Smooth muscle cell (in vitro differentiated cells): ENCODE data around the gene NRXN3. TPM values are rescaled to one million over a fixed set of nuclear protein-coding genes. Genes with fewer than 3 reads are reported as not detected.

Source experiments
- DNase-seq: peaks from one replicate; lab custom pipeline; 2025; ENCODE audit not compliant: unreplicated experiment; lab: John Stamatoyannopoulos, UW
- H2AFZ ChIP-seq: fragments of 200-600 bp; sonication (generic); 2 replicates; pipeline ENCODE4 v1.6.0; 2016; ENCODE audit warnings: antibody characterized with exemption, low read depth, mild to moderate bottlenecking
- H3F3A ChIP-seq: fragments of 200-600 bp; sonication (generic); 2 replicates; pipeline ENCODE4 v1.6.0; 2017; ENCODE audit warnings: antibody characterized with exemption, low read depth
- H3K27ac ChIP-seq: fragments of 200-600 bp; sonication (generic); 2 replicates; pipeline ENCODE4 v1.5.1; 2016; ENCODE audit warnings: low read depth, mild to moderate bottlenecking
- H3K27me3 ChIP-seq: fragments of 200-600 bp; sonication (generic); 2 replicates; pipeline ENCODE4 v1.6.1; 2016; ENCODE audit warnings: low read depth, mild to moderate bottlenecking
- H3K36me3 ChIP-seq: fragments of 200-600 bp; sonication (generic); 2 replicates; pipeline ENCODE4 v1.5.1; 2016; ENCODE audit warnings: low read depth
- H3K4me1 ChIP-seq: fragments of 200-600 bp; sonication (generic); 2 replicates; pipeline ENCODE4 v1.5.1; 2016; ENCODE audit warnings: low read depth
- H3K4me2 ChIP-seq: fragments of 200-600 bp; sonication (generic); 2 replicates; pipeline ENCODE4 v1.6.0; 2016; ENCODE audit warnings: mild to moderate bottlenecking
- H3K4me3 ChIP-seq: fragments of 200-600 bp; sonication (generic); 2 replicates; pipeline ENCODE4 v1.5.1; 2016; ENCODE audit warnings: mild to moderate bottlenecking
- H3K79me2 ChIP-seq: fragments of 200-600 bp; sonication (generic); 2 replicates; pipeline ENCODE4 v1.6.0; 2016; ENCODE audit warnings: low read depth, mild to moderate bottlenecking
- H3K9ac ChIP-seq: fragments of 200-600 bp; sonication (generic); 2 replicates; pipeline ENCODE4 v1.6.0; 2016; ENCODE audit warnings: low read depth
- H3K9me3 ChIP-seq: fragments of 200-600 bp; sonication (generic); replicated peaks from 2 replicates; pipeline ENCODE4 v1.5.1; 2016; ENCODE audit warnings: low read depth
- H4K20me1 ChIP-seq: fragments of 200-600 bp; sonication (generic); 2 replicates; pipeline ENCODE4 v1.6.0; 2016; ENCODE audit warnings: low read depth
- WGBS: methylation state at CpG from one replicate; pipeline ENCODE4 v1.1.7; 2016; ENCODE audit warnings: low lambda C conversion rate; 5-methylcytosine and 5-hydroxymethylcytosine counted together
- polyA plus RNA-seq: library from polyadenylated mRNA; unstranded; fragments of >200 nt; fragmentation: Nextera tagmentation; extraction: Ambion mirVana; gene quantifications from 2 replicates; pipeline ENCODE4 v1.2.1, GENCODE V29; 2016
- total RNA-seq: library from RNA; depleted of rRNA; stranded (reverse); fragments of >200 nt; gene quantifications from 2 replicates; pipeline ENCODE4 v1.2.3, GENCODE V29; 2014
- TF ChIP-seq, protein P1 (sequence below): fragments of 200-600 bp; sonication (generic); IDR thresholded peaks from 2 replicates; pipeline ENCODE4 v1.5.1; 2017; ENCODE audit warnings: borderline replicate concordance, mild to moderate bottlenecking, antibody characterized with exemption; ENCODE audit not compliant: insufficient read depth, poor library complexity, severe bottlenecking

The NRXN3 gene
- total and polyA plus RNA-seq, 2 experiments from 2014 or later: 1.2 to 7.0 TPM

DNA sequence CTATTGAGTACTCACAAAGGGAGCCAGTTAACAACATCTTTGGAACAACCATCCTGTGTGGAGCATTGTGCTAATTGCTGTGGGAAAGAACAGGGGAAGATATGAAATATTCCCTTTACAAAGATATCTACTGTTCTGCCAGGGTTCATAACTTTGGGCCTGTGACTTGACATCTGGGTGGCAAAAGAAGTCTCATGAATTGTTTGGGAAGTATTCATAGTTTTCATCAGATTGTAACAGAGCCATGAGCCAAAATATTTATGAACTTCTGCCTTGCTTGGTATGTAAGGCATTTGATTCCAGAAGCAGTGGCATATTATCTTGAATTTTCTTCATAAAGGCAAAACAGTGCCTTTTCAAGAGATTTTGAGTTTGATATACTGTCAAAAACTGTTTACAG, 1224.9 kb downstream of the NRXN3 start:
- Histone ChIP-seq H3K27me3 (no peaks in the 10 kb centered on the region), H3K4me3 (no peak overlapping the region), H3K4me1 (no peaks in the 10 kb centered on the region), H3K36me3 (no peaks in the 10 kb centered on the region), H4K20me1 (no peaks in the 10 kb centered on the region), H3K9me3 (peaks cover 5% of the 10 kb centered on the region), H3K4me2 (no peak overlapping the region), H3F3A (no peaks in the 10 kb centered on the region), H3K27ac (no peak overlapping the region), H2AFZ (no peak overlapping the region), H3K79me2 (no peaks in the 10 kb centered on the region), H3K9ac (no peak overlapping the region)
- TF ChIP-seq, protein P1, sequence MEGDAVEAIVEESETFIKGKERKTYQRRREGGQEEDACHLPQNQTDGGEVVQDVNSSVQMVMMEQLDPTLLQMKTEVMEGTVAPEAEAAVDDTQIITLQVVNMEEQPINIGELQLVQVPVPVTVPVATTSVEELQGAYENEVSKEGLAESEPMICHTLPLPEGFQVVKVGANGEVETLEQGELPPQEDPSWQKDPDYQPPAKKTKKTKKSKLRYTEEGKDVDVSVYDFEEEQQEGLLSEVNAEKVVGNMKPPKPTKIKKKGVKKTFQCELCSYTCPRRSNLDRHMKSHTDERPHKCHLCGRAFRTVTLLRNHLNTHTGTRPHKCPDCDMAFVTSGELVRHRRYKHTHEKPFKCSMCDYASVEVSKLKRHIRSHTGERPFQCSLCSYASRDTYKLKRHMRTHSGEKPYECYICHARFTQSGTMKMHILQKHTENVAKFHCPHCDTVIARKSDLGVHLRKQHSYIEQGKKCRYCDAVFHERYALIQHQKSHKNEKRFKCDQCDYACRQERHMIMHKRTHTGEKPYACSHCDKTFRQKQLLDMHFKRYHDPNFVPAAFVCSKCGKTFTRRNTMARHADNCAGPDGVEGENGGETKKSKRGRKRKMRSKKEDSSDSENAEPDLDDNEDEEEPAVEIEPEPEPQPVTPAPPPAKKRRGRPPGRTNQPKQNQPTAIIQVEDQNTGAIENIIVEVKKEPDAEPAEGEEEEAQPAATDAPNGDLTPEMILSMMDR: no peak
- no peak for DNase-seq

DNA sequence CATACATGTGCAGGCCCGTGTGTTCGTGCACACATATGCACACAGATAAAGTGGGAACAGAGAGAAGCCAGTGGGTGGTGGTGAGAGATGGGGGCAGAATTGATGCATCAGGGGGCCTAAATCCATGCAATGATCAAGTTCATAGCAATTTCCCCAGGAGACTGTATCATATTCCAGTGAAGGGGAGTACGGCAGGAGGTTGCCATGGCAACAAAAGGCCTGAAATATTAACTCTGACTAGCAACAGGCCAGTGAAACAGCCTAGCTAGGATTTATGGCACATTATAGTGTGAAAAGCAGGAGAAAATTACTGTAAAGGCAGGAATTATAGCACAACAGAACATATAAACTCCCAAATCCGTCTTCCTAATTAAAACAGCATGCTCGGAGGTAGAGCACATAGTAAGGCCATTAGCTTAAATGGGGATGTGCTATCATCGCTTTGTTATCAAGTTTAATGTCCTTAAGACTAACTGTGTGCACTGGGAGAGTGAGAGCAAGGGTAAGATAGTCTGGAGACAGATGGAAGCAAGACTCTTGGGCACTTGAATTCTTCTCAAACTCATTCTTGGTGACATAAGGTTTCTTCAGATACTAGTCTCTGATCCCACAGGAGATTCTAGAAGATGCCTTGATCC, 1234.8 kb downstream of the NRXN3 start:
- H2AFZ ChIP-seq: no peak overlapping the region
- H3K27ac ChIP-seq: no peak overlapping the region
- H3K36me3 ChIP-seq: no peaks in the 10 kb centered on the region
- no peak overlapping the region for H3K4me3 ChIP-seq
- H3F3A ChIP-seq: no peaks in the 10 kb centered on the region
- no peak for DNase-seq
- H3K27me3 ChIP-seq: no peaks in the 10 kb centered on the region
- H3K79me2 ChIP-seq: no peaks in the 10 kb centered on the region
- H3K9ac ChIP-seq: no peak overlapping the region
- no peak overlapping the region for H3K4me2 ChIP-seq
- H3K4me1 ChIP-seq: peaks cover 17% of the 10 kb centered on the region
- 55% methylated on average over 6 of the region's 6 CpGs for WGBS
- peaks cover 1% of the 10 kb centered on the region for H3K9me3 ChIP-seq
- H4K20me1 ChIP-seq: no peaks in the 10 kb centered on the region
- TF ChIP-seq, protein P1: no peak

DNA sequence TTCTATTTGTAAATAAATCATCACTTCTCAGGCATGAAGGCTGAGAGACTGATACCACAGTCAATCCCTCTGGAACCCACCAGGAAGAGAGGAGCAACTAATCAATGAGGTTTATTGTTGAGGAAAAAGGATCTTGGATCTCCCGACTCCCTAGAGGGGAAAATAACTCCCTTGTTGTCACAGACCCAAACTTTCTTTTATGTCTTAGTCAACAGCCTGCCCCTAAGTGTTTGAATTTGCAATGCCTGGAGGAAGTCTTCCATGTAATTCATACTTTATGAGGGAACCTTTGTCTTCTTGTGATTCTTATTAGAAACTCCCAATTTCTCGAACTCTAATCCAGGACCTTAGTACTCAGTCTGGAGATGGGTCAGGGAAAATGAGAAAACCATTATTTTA, 1235.3 kb downstream of the NRXN3 start:
- Histone ChIP-seq H3F3A (no peaks in the 10 kb centered on the region), H4K20me1 (no peaks in the 10 kb centered on the region), H3K4me1 (peaks cover 17% of the 10 kb centered on the region), H3K27me3 (no peaks in the 10 kb centered on the region), H3K27ac (no peak overlapping the region), H3K9ac (no peak overlapping the region), H2AFZ (no peak overlapping the region), H3K36me3 (no peaks in the 10 kb centered on the region), H3K4me2 (no peak overlapping the region), H3K4me3 (no peak overlapping the region), H3K9me3 (no peaks in the 10 kb centered on the region), H3K79me2 (no peaks in the 10 kb centered on the region)
- 64% methylated on average over 2 of the region's 2 CpGs for WGBS
- no peak for DNase-seq
- TF ChIP-seq, protein P1: no peak

DNA sequence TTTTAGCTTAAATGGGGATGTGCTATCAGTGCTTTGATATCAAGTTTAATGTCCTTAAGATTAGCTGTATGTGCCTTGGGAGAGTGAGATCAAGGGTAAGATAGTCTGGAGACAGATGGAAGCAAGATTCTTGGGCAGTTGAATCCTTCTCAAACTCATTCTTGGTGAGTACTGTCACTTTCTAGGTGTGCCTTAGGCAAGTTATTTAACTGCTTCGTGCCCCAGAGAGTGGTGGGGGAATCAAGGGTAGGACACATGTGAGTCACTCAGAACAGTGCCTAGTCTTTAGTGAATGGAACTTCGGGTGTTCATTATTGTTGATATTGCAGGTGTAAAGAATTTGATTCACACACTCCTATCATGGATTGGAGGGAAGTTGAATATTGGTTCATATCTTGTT, 1237.4 kb downstream of the NRXN3 start:
- no peaks in the 10 kb centered on the region for H4K20me1 ChIP-seq
- 61% methylated on average over 2 of the region's 2 CpGs for WGBS
- no peaks in the 10 kb centered on the region for H3K9me3 ChIP-seq
- no peak overlapping the region for H3K4me2 ChIP-seq
- DNase-seq: no peak
- no peaks in the 10 kb centered on the region for H3K36me3 ChIP-seq
- H3K27ac ChIP-seq: no peak overlapping the region
- H2AFZ ChIP-seq: no peak overlapping the region
- TF ChIP-seq, protein P1: no peak
- no peaks in the 10 kb centered on the region for H3K79me2 ChIP-seq
- H3K9ac ChIP-seq: no peak overlapping the region
- no peak overlapping the region for H3K4me3 ChIP-seq
- no peaks in the 10 kb centered on the region for H3K27me3 ChIP-seq
- H3F3A ChIP-seq: no peaks in the 10 kb centered on the region
- peaks cover 17% of the 10 kb centered on the region for H3K4me1 ChIP-seq
